Esophagus muscularis mucosa (tissue), 4 donors: ENCODE data around the gene LSM14B. TPM values are rescaled to one million over a fixed set of nuclear protein-coding genes. Genes with fewer than 3 reads are reported as not detected.
"Not testable (repeated sequence)": the region's sequence is repeated elsewhere in the genome, so short reads cannot be mapped to it uniquely, and the experiment has no call there.

Experiments used
- DNase-seq: peaks from one replicate; pipeline ENCODE4 v3.0.0-alpha.2; 2017; ENCODE audit errors: extremely low spot score
- H3K27ac ChIP-seq, 4 donors: fragments of 200-600 bp; sonication (generic); replicated peaks in 1 of 4; 1 replicate in 3 of 4; 2 replicates in 1 of 4; pipeline ENCODE4 v1.5.1; 2016 to 2019; ENCODE audit warnings: mild to moderate bottlenecking in 1 of 4
- H3K27me3 ChIP-seq, 4 donors: fragments of 200-600 bp; sonication (generic); one replicate each; pipeline versions ENCODE4 v1.5.1 to v1.6.0; 2016 to 2019
- H3K36me3 ChIP-seq, 4 donors: fragments of 200-600 bp; sonication (generic); one replicate each; pipeline ENCODE4 v1.5.1; 2016 to 2019
- H3K4me1 ChIP-seq, 4 donors: fragments of 200-600 bp; sonication (generic); one replicate each; pipeline ENCODE4 v1.5.1; 2016 to 2019
- H3K4me3 ChIP-seq, 4 donors: fragments of 200-600 bp; sonication (generic); 1 replicate in 2 of 4; 2 replicates in 2 of 4; pipeline ENCODE4 v1.5.1; 2016 to 2019; ENCODE audit warnings: mild to moderate bottlenecking in 4 of 4, moderate library complexity in 1 of 4
- H3K9me3 ChIP-seq, 4 donors: fragments of 200-600 bp; sonication (generic); 1 replicate in 3 of 4; 2 replicates in 1 of 4; pipeline ENCODE4 v1.5.1; 2016 to 2019
- CTCF ChIP-seq, 3 experiments: fragments of 200-600 bp in 2 of 3; fragments of 450-650 bp in 1 of 3; sonication (generic) in 2 of 3; IDR thresholded peaks; one replicate each; pipeline ENCODE4 v1.5.1; 2017 to 2019; ENCODE audit warnings: antibody characterized with exemption in 3 of 3, mild to moderate bottlenecking in 2 of 3, moderate library complexity in 1 of 3
- EP300 ChIP-seq: sonication (generic); formaldehyde crosslinking; IDR thresholded peaks from one replicate; pipeline ENCODE4 v1.6.1; 2017; ENCODE audit warnings: antibody characterized with exemption
- POLR2A ChIP-seq: fragments of 450-650 bp; IDR thresholded peaks from one replicate; pipeline ENCODE4 v1.6.1; 2017; ENCODE audit warnings: antibody characterized with exemption, moderate library complexity, mild to moderate bottlenecking, low read depth
- POLR2AphosphoS5 ChIP-seq, 2 donors: sonication (generic); formaldehyde crosslinking; IDR thresholded peaks; one replicate each; pipeline ENCODE4 v1.6.1; 2017; ENCODE audit warnings: antibody characterized with exemption in 2 of 2
- WGBS: methylation state at CpG from one replicate; pipeline ENCODE4 v1.1.5; 2018; 5-methylcytosine and 5-hydroxymethylcytosine counted together
- intact Hi-C: fragments of 100-400 bp; cut with DNase I; formaldehyde crosslinking; loops from one replicate; pipeline ENCODE4 v1.15.1; 2023
- total RNA-seq, 4 donors: library from RNA; depleted of rRNA; stranded (reverse); fragments of >200 nt; gene quantifications; one replicate each; pipeline versions ENCODE4 v1.1.0 to v1.2.1, GENCODE V29; 2016

LSM14B gene
- total RNA-seq, 4 donors from 2014 or later: 24.9 to 38.8 (median 32.4) TPM

DNA sequence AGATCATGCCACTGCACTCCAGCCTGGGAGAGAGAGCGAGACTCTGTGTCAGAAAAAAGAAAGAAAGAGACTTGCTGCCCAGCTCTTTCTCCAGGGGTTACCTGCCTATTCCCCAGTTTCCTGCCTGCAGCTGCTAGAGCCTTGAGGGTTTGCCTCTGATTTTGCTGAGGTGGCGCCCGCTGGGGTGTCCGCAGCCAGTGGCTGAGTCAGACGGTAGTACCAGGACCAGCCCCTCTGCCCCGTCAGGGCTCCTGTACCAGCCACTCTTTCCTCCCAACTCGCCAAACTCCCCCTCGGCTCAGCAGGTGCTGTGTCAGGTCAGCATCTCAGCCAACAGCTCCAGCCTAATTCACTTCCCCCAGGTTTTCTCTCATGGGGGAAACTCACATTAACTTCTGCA is 7.4 kb upstream of the LSM14B start:
- Histone ChIP-seq H3K27ac (no peak overlapping the region), H3K36me3 (no peaks in the 10 kb centered on the region), H3K27me3 (peaks cover 0 to 72% (median 2%) of the 10 kb centered on the region in 4 donors), H3K4me1 (peaks cover 0 to 22% (median 5%) of the 10 kb centered on the region in 4 donors), H3K4me3 (no peak overlapping the region), H3K9me3 (peaks cover 0 to 36% (median 31%) of the 10 kb centered on the region in 4 donors)
- TF ChIP-seq EP300 (no peak), POLR2AphosphoS5 (IDR thresholded peaks at IDR 0.05) (no peak), POLR2A (no peak), CTCF (IDR thresholded peaks at IDR 0.05) (no peak)
- intact Hi-C loops: no loop called here
- WGBS: 42% methylated on average over 8 of the region's 8 CpGs
- no peak for DNase-seq

DNA sequence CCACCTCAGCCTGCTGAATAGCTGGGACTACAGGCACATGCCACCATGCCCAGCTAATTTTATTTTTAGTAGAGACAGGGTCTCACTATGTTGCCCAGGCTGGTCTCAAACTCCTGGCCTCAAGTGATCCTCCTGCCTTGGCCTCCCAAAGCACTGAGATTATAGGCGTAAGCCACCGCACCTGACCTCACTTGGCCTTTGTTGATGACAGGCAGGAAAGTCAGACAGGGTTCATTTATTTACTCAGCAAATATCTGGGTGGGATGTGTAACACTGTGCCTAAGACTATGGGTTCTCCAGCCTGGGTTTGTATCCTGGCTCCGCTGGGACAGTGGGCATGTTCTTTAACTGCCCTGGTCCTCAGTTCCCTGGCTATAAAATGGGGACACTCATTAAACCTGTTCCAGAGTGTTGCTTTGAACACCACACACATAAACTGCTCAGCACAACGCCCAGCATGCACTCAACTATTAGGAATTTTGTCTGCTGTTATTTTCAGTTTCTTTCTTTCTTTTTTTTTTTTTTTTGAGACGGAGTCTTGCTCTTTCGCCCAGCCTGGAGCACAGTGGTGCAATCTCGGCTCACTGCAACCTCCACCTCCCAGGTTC is 6.4 kb upstream of the LSM14B start:
- not testable (repeated sequence) for H3K36me3 ChIP-seq, DNase-seq, H3K27ac ChIP-seq, H3K4me3 ChIP-seq
- peaks cover 0 to 72% (median 2%) of the 10 kb centered on the region in 4 donors for H3K27me3 ChIP-seq
- peaks cover 3 to 31% (median 8%) of the 10 kb centered on the region in 4 donors for H3K4me1 ChIP-seq
- H3K9me3 ChIP-seq: peaks cover 0 to 28% (median 24%) of the 10 kb centered on the region in 4 donors
- 81% methylated on average over 5 of the region's 7 CpGs for WGBS
- intact Hi-C loops: loop anchor here (2.0 kb wide), 1 partner anchor 43 kb away; no protein-coding TSS in a partner anchor

DNA sequence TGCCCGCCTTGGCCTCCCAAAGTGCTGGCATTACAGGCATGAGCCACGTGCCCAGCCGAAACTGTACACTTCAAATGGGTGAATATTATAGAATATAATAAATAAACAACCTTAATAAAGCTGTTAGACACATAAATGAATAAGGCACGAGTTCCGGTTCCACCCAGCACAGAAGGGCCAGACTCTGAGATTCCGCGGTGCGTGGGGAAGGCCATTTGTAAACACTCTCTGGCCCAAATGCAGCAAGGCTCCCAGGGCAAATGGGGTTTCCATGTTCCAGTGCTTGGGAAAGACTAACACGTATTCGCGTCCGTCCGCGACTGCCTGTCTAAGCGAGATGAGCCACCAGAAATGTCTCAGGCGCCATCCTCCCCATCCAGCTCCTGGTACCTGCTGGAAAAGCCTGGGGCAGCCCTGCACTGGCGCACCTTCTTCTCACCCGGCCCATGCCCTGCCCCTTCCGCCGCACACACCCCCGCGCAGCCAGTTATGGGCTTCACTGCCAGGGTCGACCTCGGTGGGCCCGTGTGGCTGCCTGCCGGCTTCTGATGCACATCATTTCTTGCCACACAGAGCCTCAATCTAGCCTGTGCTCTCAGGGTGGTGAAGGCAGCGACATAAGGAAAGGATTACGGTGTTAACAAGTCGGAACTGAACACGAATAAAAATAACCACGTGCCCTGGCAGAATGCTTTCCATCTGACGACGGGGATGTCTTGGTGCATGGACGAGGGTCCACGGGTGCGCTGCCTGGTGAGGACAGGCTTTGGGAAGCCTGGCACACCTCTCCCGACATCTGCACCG is 5.5 kb upstream of the LSM14B start:
- no peak overlapping the region for H3K27ac ChIP-seq
- peaks cover 0 to 20% (median 17%) of the 10 kb centered on the region in 4 donors for H3K9me3 ChIP-seq
- WGBS: 83% methylated on average over 38 of the region's 38 CpGs
- intact Hi-C loops: loop anchor here (2.0 kb wide), 1 partner anchor 44 kb away; no protein-coding TSS in a partner anchor
- no peaks in the 10 kb centered on the region for H3K36me3 ChIP-seq
- peaks cover 8 to 35% (median 12%) of the 10 kb centered on the region in 4 donors for H3K4me1 ChIP-seq
- DNase-seq: no peak
- TF ChIP-seq POLR2AphosphoS5 (IDR thresholded peaks at IDR 0.05) (no peak), EP300 (no peak), CTCF (IDR thresholded peaks at IDR 0.05) (no peak), POLR2A (no peak)
- peaks cover 0 to 72% (median 2%) of the 10 kb centered on the region in 4 donors for H3K27me3 ChIP-seq
- H3K4me3 ChIP-seq: no peak overlapping the region

DNA sequence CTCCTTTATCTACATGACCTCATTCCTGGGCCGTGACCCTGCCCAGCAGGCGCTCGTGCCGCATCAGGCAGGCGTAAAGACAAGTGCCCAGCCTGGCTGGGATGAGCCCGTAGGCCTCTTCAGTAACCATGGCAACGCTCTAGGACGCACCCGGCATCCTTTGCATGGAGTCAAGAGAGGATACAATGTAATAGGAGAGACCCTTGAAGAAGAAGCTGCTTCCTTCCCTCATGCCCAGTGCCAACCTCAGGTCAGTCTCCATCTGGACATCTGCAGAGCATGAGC is 5.0 kb upstream of the LSM14B start:
- H3K9me3 ChIP-seq: peaks cover 0 to 15% (median 12%) of the 10 kb centered on the region in 4 donors
- peaks cover 8 to 35% (median 12%) of the 10 kb centered on the region in 4 donors for H3K4me1 ChIP-seq
- TF ChIP-seq POLR2A: no peak
- TF ChIP-seq EP300: no peak
- TF ChIP-seq CTCF (IDR thresholded peaks at IDR 0.05): no peak
- TF ChIP-seq POLR2AphosphoS5 (IDR thresholded peaks at IDR 0.05): no peak
- 41% methylated on average over 9 of the region's 9 CpGs for WGBS
- DNase-seq: no peak
- H3K36me3 ChIP-seq: no peaks in the 10 kb centered on the region
- intact Hi-C loops: loop anchor here (2.0 kb wide), 1 partner anchor 45 kb away; no protein-coding TSS in a partner anchor
- no peak overlapping the region for H3K27ac ChIP-seq
- H3K27me3 ChIP-seq: peaks cover 0 to 68% (median 2%) of the 10 kb centered on the region in 4 donors
- H3K4me3 ChIP-seq: no peak overlapping the region

DNA sequence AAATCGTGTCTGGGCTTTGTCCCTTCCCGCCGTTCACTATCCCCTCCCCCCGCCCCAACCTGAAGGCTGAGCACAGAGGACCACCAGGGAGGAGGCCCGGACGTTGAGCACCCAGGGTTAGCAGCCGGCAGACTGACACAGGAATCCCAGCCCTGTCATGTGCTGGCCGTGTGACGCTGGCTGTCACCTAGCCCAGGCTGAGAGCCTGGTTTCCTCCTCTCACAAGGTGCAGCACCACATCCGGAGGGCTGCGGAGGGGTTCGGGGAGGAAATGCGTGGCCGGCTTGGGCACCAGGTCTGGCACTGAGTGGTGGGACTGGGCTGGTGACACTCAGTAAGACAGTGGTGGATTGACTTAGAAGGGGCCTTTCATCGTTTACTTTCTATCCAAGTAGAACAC is 4.6 kb upstream of the LSM14B start:
- no peak for TF ChIP-seq EP300
- no peak for TF ChIP-seq CTCF (IDR thresholded peaks at IDR 0.05)
- TF ChIP-seq POLR2A: no peak
- TF ChIP-seq POLR2AphosphoS5 (IDR thresholded peaks at IDR 0.05): no peak
- no peak for DNase-seq
- H3K9me3 ChIP-seq: peaks cover 0 to 11% (median 8%) of the 10 kb centered on the region in 4 donors
- intact Hi-C loops: loop anchor here (2.0 kb wide), 1 partner anchor 45 kb away; no protein-coding TSS in a partner anchor
- peaks cover 8 to 35% (median 12%) of the 10 kb centered on the region in 4 donors for H3K4me1 ChIP-seq
- no peaks in the 10 kb centered on the region for H3K36me3 ChIP-seq
- WGBS: 53% methylated on average over 6 of the region's 15 CpGs
- H3K27ac ChIP-seq: no peak overlapping the region
- H3K27me3 ChIP-seq: peaks cover 0 to 64% (median 2%) of the 10 kb centered on the region in 4 donors
- H3K4me3 ChIP-seq: no peak overlapping the region
